OCI-LY7 (cell line): Measurements from ENCODE around the gene DLGAP1. TPM values are rescaled to one million over a fixed set of nuclear protein-coding genes. Genes with fewer than 3 reads are reported as not detected.
A peak's percentile ranks its signal among the peaks of the same experiment; 100 is the strongest.

Source experiments
- BruUV-seq: library from RNA; stranded (reverse); fragments of 400-500 nt; replicated peaks from 2 replicates; lab custom pipeline; 2021; lab: Mats Ljungman, UMichigan
- CTCF ChIA-PET: fragments of 300-600 bp; sonication (Branson Sonifier 250); formaldehyde crosslinking; loops from one replicate; lab custom pipeline; 2022; ENCODE audit warnings: antibody characterized with exemption; ENCODE audit not compliant: unreplicated experiment; lab: Charles Lee
- POLR2A ChIA-PET: fragments of 300-600 bp; sonication (Branson Sonifier 250); formaldehyde crosslinking; loops from one replicate; lab custom pipeline; 2022; ENCODE audit warnings: antibody characterized with exemption; lab: Charles Lee
- DNase-seq: peaks from one replicate; pipeline ENCODE4 v3.0.0-alpha.2; 2015; ENCODE audit warnings: low spot score
- H2AFZ ChIP-seq: fragments of 200-600 bp; sonication (generic), shearing (Covaris generic); 2 replicates; pipeline ENCODE4 v1.6.1; 2014; ENCODE audit warnings: mild to moderate bottlenecking, antibody characterized with exemption, low read length, moderate library complexity
- H3K27ac ChIP-seq: fragments of 200-600 bp; sonication (generic); 2 replicates; pipeline ENCODE4 v1.5.1; 2014; ENCODE audit warnings: mixed run types, low read depth, mild to moderate bottlenecking, moderate library complexity, low read length, inconsistent platforms; ENCODE audit not compliant: poor library complexity, severe bottlenecking
- H3K36me3 ChIP-seq: fragments of 200-600 bp; sonication (generic); 2 replicates; pipeline ENCODE4 v1.6.1; 2014; ENCODE audit warnings: mild to moderate bottlenecking, antibody characterized with exemption, low read length, moderate library complexity, mixed read lengths; ENCODE audit not compliant: insufficient read depth
- H3K4me1 ChIP-seq: fragments of 200-600 bp; sonication (generic); 2 replicates; pipeline ENCODE4 v1.5.1; 2014; ENCODE audit warnings: mild to moderate bottlenecking, low read length; ENCODE audit not compliant: insufficient read depth, poor library complexity, severe bottlenecking
- H3K4me2 ChIP-seq: fragments of 200-600 bp; sonication (generic); 2 replicates; pipeline ENCODE4 v1.6.1; 2014; ENCODE audit warnings: mild to moderate bottlenecking, low read length
- H3K4me3 ChIP-seq: fragments of 200-600 bp; sonication (generic); 2 replicates; pipeline ENCODE4 v1.5.1; 2014; ENCODE audit warnings: mild to moderate bottlenecking, low read depth, low read length; ENCODE audit not compliant: poor library complexity, severe bottlenecking
- H3K79me2 ChIP-seq: fragments of 200-600 bp; sonication (generic); 2 replicates; pipeline ENCODE4 v1.6.1; 2016; ENCODE audit warnings: low read depth, mild to moderate bottlenecking, low read length, moderate library complexity, mixed read lengths; ENCODE audit not compliant: insufficient read depth
- H3K9me2 ChIP-seq: fragments of 200-600 bp; sonication (generic); 2 replicates; pipeline ENCODE4 v1.6.1; 2016; ENCODE audit warnings: mild to moderate bottlenecking, low read length, mixed read lengths; ENCODE audit not compliant: insufficient read depth
- H3K9me3 ChIP-seq: fragments of 200-600 bp; sonication (generic); 2 replicates; pipeline ENCODE4 v1.6.1; 2014; ENCODE audit warnings: mild to moderate bottlenecking, mixed run types, low read length, mixed read lengths
- H4K20me1 ChIP-seq: fragments of 200-600 bp; sonication (generic); 2 replicates; pipeline ENCODE4 v1.6.1; 2014; ENCODE audit warnings: mild to moderate bottlenecking, antibody characterized with exemption, low read length, moderate library complexity, mixed read lengths; ENCODE audit not compliant: insufficient read depth
- EZH2phosphoT487 ChIP-seq: fragments of 200-600 bp; sonication (generic); IDR thresholded peaks from 2 replicates; pipeline ENCODE4 v1.6.1; 2018; ENCODE audit warnings: low read depth, borderline replicate concordance, mild to moderate bottlenecking, mixed run types, antibody characterized with exemption, low read length, moderate library complexity, mixed read lengths
- intact Hi-C: fragments of 100-400 bp; cut with micrococcal nuclease; formaldehyde crosslinking; loops from one replicate; pipeline ENCODE4 v1.10.0; 2022; ENCODE audit not compliant: unreplicated experiment
- total RNA-seq, 2 experiments: library from RNA; depleted of rRNA in 1 of 2; stranded (reverse); fragments of >200 nt in 1 of 2; shearing (Covaris generic) in 1 of 2; gene quantifications; 2 replicates each; pipeline ENCODE4 v1.2.3, GENCODE V29; 2014 to 2022
- TF ChIP-seq, protein P1 (sequence below): fragments of 200-600 bp; sonication (generic); conservative IDR thresholded peaks from 2 replicates; pipeline ENCODE4 v1.5.1; 2014; ENCODE audit warnings: mild to moderate bottlenecking, antibody characterized with exemption, low read length, moderate library complexity, mixed read lengths

The DLGAP1 gene
- total RNA-seq, 2 experiments from 2014 or later, result 0.22 TPM; not detected in 1

DNA sequence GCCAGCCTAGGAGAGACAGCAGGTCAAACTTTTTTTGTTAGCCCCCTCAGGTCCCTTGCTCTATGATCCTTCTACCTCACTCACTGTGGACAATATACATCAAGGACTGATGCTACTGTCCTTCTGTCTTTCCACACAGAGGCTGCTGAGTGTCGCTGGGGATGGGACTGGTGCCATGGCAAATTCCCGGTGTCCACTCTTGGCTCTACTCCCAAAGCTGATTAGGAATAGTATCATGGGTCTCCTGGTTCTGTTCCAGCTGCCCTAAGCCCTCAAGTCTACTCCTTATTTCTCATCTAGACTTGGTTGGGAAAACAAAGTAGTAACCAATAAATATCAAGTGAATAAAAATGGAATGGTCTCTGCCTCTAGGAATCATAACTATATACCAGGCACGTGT is 563.9 kb downstream of the DLGAP1 start:
- Histone ChIP-seq H3K9me3 (no peaks in the 10 kb centered on the region), H3K9me2 (no peaks in the 10 kb centered on the region), H3K79me2 (no peaks in the 10 kb centered on the region), H3K36me3 (no peaks in the 10 kb centered on the region), H3K27ac (no peak overlapping the region), H4K20me1 (no peaks in the 10 kb centered on the region), H3K4me3 (no peak overlapping the region), H3K4me2 (no peak overlapping the region), H2AFZ (no peak overlapping the region), H3K4me1 (peaks cover 14% of the 10 kb centered on the region)
- intact Hi-C loops, result no loop called here
- ChIA-PET CTCF (no interaction called here), POLR2A (no interaction called here)
- TF ChIP-seq, protein P1, sequence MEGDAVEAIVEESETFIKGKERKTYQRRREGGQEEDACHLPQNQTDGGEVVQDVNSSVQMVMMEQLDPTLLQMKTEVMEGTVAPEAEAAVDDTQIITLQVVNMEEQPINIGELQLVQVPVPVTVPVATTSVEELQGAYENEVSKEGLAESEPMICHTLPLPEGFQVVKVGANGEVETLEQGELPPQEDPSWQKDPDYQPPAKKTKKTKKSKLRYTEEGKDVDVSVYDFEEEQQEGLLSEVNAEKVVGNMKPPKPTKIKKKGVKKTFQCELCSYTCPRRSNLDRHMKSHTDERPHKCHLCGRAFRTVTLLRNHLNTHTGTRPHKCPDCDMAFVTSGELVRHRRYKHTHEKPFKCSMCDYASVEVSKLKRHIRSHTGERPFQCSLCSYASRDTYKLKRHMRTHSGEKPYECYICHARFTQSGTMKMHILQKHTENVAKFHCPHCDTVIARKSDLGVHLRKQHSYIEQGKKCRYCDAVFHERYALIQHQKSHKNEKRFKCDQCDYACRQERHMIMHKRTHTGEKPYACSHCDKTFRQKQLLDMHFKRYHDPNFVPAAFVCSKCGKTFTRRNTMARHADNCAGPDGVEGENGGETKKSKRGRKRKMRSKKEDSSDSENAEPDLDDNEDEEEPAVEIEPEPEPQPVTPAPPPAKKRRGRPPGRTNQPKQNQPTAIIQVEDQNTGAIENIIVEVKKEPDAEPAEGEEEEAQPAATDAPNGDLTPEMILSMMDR, result no peak
- DNase-seq, result no peak
- BruUV-seq, result no TSS peak

- Histone ChIP-seq H3K4me2 (no peak overlapping the region), H4K20me1 (no peaks in the 10 kb centered on the region), H2AFZ (no peak overlapping the region), H3K9me3 (no peaks in the 10 kb centered on the region), H3K9me2 (no peaks in the 10 kb centered on the region), H3K79me2 (no peaks in the 10 kb centered on the region), H3K27ac (no peak overlapping the region), H3K4me3 (no peak overlapping the region), H3K4me1 (peaks cover 14% of the 10 kb centered on the region), H3K36me3 (no peaks in the 10 kb centered on the region)
- CTCF ChIA-PET, result no interaction called here
- intact Hi-C loops, result no loop called here
- TF ChIP-seq, protein P1, result no peak
- TF ChIP-seq EZH2phosphoT487, result no peak
- no peak for DNase-seq
- POLR2A ChIA-PET, result interaction anchor here (0.9 to 1.2 kb wide), 4 partner anchors 11 to 47 kb away, joined by 3 to 7 read pairs (median 4); no protein-coding TSS in a partner anchor
- BruUV-seq, result no TSS peak
Measured at GRCh38 chr18:3889803-3890202, 565.3 kb downstream of the DLGAP1 start.

- no peaks in the 10 kb centered on the region for H4K20me1 ChIP-seq
- H3K4me2 ChIP-seq, result no peak overlapping the region
- no peaks in the 10 kb centered on the region for H3K36me3 ChIP-seq
- TF ChIP-seq, protein P1, result no peak
- TF ChIP-seq EZH2phosphoT487, result no peak
- ChIA-PET POLR2A (interaction anchor here (0.7 to 1.2 kb wide), 5 partner anchors 12 to 157 kb away, joined by 3 to 7 read pairs (median 3); no protein-coding TSS in a partner anchor), CTCF (no interaction called here)
- intact Hi-C loops, result no loop called here
- no peaks in the 10 kb centered on the region for H3K9me3 ChIP-seq
- peaks cover 14% of the 10 kb centered on the region for H3K4me1 ChIP-seq
- no peaks in the 10 kb centered on the region for H3K9me2 ChIP-seq
- no peaks in the 10 kb centered on the region for H3K79me2 ChIP-seq
- peak overlapping the region; percentile 29; the same call in 1 of the 2 replicates for H2AFZ ChIP-seq
- DNase-seq, result no peak
- BruUV-seq, result no TSS peak
- no peak overlapping the region for H3K4me3 ChIP-seq
- no peak overlapping the region for H3K27ac ChIP-seq
Measured at GRCh38 chr18:3889121-3889520, 566.0 kb downstream of the DLGAP1 start.
